ENCODE data around the gene CDH26.

The CDH26 gene

DNA sequence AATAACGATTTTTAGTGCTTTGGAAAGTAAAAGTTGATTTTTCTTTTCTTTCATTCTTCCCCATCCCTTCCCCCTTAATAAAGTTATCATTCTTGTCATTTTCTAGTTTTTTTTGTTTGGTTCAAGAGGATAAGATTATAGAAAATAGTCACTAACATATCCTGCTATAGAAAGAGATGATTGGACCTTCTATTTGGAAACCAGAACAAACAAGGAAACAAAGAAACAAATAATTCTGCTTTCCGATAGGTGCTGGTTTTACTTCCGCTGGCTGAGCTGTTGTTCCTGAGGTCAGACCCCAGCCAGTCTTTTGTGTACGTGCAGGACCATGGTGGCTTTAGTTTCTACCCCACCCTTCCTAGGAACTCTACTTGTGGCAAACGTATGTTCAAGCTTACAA lies at the start of gene CDH26:
CDH26 (plus strand) TSS at position 301 of the 400 bp plus-strand sequence. CDS start 304 bp downstream, outside the sequence.
- DNase-seq = no peak

- DNase-seq = no peak
Measured at GRCh38 chr20:59908855-59909254, 49.4 kb upstream of the CDH26 start.

DNA sequence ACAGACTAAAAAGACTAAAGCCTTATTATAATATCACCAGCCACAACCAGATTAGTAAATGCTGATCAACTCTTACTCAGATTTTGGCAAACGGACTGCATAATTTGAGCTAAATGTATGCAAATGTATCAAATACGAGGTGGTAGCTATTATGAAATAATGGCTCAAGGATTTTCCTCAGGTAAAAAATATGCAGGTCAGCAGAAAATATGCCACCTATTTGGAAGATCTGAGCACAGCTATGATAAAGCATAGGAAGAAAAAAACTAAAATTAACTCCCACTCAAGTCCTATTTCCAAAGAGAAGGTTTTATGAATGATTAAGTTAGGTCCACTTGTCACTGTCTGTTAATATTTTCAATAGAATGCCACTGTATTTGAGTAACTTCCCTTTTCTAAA lies 47.2 kb upstream of the CDH26 start:
- no peak for DNase-seq

DNA sequence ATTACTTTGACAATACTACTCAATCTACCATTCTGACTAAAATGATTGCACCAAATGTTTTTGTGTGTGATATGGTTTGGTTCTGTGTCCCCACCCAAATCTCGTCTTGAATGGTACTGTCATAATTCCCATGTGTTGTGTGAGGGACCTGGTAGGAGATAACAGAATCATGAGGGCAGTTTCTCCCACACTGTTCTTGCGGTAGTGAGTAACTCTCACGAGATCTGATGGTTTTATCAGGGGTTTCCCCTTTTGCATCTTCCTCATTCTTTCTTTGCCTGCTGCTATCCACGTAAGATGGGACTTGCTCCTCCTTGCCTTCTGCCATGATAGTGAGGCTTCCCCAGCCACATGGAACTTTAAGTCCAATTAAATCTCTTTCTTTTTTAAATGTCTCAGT lies 45.6 kb upstream of the CDH26 start:
- DNase-seq = peak; percentile 77

- DNase-seq = no peak
Measured at GRCh38 chr20:59920944-59921343, 37.3 kb upstream of the CDH26 start.

DNA sequence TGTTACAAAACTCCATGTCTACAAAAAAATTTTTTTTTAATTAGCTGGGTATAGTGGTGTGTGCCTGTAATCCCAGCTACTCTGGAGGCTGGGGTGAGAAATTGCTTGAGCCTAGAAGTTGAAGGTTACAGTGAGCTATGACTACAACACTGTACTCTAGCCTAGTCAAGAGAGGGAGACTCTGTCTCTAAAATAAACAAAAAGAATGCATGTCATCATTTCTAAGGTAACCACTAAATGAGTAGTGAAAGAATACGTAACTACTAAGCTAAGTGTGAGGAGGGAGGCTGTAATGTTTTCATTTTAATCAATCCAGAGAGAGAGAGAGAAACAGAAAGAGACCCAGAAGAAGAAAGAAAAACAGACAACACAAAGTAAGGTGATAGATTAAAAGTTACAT lies 34.7 kb upstream of the CDH26 start:
- no peak for DNase-seq

DNA sequence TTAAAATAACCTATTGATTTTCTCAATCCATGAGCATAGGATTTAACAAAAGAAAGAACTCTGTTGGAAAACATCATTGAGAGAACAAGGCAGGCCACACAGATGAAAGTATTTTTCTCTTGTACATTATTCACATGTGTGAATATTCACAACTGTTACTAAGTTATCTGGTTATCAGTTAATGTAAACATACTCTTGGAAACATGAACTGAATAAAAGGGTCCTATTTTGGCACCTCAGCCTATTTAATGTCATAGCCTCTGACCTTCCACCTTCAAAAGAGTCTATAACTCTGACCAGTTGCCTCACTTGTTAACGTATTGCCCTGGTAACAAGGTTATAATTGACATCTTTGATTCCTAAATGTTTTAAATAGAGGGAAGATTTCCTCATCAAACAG lies 32.9 kb upstream of the CDH26 start:
- DNase-seq = no peak

GRCh38 chr20:59925899-59926298 lies 32.3 kb upstream of the CDH26 start:
- DNase-seq = no peak

- DNase-seq = no peak
Measured at GRCh38 chr20:59931511-59932312, 26.5 kb upstream of the CDH26 start.

DNA sequence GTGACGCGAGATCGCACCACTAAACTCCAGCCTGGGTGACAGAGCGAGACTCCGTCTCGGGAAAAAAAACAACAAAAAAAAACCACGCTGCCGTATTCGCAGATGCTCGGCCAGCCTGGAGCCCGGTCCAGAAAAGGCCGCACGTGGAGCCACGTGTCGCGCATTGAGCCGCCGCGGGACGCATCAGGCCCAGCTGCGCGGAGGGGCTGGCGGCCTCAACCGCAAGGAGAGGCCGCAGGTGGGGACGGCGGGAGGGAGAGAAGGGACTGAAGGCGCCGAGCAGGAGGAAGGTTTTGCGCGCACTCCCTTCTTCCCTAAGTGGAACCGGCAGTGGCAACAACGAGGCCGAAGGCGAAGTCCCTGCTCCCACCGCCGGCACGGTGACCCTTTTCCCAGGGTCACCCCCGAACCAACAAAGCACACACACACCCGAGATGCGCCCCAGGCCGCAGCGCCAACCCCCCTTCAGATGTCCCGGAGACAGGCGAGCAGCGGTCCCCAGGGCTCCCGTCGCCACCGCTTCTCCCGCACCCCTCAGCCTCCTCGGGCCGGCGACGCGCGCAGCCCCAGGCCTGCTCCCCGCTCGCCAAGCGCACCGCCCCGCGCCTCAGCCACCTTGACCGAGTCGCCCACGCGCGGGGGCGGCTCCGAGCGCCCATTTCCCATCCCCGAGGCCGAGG lies 25.5 kb upstream of the CDH26 start:
- DNase-seq = no peak

GRCh38 chr20:59933296-59933848 lies 24.9 kb upstream of the CDH26 start, which contains the start of gene SYCP2:
TSS of gene SYCP2 (minus strand) at chr20:59933637. CDS start at chr20:59922413, 11,224 bp downstream.
- no peak for DNase-seq

DNA sequence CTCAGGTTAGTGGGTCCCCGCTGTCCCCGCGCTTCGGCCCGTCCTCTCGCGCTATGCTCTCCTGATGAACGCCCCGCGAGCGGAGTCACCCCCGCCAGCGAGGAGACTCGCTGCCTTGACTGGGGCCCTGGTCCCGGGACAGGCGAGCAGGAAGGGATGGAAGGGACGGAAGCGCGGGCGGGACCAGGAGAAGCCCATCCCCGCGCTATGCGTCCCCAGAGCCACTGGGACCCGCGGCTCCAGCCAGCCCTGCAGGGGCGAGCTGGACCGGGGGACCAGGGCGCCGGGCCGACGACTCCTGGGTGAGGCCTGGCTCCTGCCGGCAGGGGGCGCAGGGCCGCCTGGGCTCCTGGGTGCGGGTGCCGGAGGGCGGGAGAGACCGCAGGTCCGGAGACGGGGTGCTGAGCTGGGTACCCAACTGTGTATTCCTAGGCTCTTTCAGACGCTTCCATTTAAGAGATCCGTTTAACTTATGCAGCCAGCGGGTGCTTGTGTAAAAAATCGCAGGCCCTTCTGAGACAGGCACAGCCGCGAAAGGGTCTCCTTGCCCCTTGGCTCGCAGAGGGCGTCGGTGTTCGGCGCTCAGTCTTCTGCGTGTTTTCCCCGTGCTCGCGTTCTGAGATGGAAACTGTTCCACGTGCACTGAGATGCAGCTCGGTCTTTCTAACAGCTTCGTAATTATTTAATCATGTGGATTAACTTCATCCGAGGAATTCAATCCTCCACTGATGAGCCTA lies 24.2 kb upstream of the CDH26 start:
- DNase-seq = peak; percentile 56

DNA sequence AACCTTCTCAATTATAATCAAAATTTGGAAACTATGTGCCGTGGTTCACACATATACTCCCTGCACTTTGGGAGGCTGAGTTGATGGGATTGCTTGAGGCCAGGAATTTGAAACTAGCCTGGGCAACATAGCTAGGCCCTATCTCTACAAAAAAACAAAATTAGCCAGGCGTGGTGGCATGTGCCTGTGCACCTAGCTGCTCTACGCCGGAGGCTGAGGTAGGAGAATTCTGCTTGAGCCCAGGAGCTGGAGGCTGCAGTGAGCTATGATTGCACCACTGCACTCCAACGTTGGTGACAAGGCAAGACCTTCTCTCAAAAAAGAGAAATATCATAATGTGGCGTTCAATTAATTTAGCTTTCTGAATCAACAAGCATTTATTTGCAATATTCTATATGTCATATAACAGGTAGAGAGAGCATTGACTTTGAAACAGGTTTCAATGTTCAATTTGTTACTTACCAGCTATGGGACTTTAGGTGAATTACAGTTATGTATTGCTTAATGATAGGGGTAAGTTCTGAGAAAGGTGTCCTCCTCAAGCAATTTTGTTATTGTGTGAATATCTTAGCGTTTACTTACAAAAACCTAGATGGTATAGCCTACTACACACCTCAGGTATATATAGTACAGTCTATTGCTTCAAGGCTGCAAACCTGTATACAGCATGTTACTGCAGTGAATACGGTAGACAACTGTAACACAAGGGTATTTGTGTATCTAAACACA lies 22.6 kb upstream of the CDH26 start:
- DNase-seq = no peak

- no peak for DNase-seq
Measured at GRCh38 chr20:59936409-59936808, 21.8 kb upstream of the CDH26 start.

GRCh38 chr20:59937150-59937549 lies 21.1 kb upstream of the CDH26 start:
- no peak for DNase-seq

DNA sequence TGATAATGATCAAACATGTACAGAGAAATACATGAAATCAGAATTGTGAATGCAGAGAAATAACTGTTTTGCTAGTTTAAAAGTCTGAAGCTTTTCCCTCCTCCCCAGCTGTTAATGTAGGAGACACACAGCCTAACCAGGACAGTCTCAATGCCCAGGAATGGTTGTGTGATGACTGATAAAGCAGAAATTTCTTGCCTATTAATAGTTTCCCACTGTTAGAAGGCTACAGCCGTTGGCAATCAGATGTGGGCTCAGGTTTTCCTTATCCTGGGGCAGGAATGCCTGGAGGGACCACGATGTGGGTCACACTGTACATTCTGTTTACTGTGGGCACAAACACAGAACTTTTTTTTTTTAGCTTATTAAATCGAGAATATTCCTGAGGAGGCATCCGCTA lies 20.0 kb upstream of the CDH26 start:
- DNase-seq = no peak

GRCh38 chr20:59938696-59939051 lies 19.5 kb upstream of the CDH26 start:
- DNase-seq = no peak

- no peak for DNase-seq
Measured at GRCh38 chr20:59939052-59939878, 19.0 kb upstream of the CDH26 start.

DNA sequence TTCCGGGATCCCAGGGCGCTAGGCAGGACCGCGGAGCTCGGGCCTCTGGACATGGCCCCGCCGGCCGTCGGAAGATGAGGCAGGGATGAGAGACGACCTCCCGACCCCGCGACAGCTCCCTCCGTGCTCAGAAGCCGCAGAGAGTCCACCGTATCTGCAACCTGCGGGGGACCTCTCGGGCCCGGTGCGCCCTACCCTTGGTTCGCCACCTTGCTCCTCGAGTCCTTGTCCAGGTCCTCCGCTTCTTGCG lies 18.4 kb upstream of the CDH26 start:
- no peak for DNase-seq

GRCh38 chr20:59940129-59940955 lies 17.9 kb upstream of the CDH26 start, which contains the start of the genes FAM217B and PPP1R3D:
TSS of gene FAM217B (plus strand) at chr20:59940389. CDS start at chr20:59943944, 3,555 bp downstream.
TSS of gene PPP1R3D (minus strand) at chr20:59940305. CDS start at chr20:59939931, 374 bp downstream.
- DNase-seq = peak; percentile 94

- no peak for DNase-seq
Measured at GRCh38 chr20:59940956-59941294, 17.3 kb upstream of the CDH26 start.
